ENCODE results near the gene VAC14.
"Not testable (repeated sequence)": the region's sequence is repeated elsewhere in the genome, so short reads cannot be mapped to it uniquely, and the experiment has no call there.

VAC14 gene

DNA sequence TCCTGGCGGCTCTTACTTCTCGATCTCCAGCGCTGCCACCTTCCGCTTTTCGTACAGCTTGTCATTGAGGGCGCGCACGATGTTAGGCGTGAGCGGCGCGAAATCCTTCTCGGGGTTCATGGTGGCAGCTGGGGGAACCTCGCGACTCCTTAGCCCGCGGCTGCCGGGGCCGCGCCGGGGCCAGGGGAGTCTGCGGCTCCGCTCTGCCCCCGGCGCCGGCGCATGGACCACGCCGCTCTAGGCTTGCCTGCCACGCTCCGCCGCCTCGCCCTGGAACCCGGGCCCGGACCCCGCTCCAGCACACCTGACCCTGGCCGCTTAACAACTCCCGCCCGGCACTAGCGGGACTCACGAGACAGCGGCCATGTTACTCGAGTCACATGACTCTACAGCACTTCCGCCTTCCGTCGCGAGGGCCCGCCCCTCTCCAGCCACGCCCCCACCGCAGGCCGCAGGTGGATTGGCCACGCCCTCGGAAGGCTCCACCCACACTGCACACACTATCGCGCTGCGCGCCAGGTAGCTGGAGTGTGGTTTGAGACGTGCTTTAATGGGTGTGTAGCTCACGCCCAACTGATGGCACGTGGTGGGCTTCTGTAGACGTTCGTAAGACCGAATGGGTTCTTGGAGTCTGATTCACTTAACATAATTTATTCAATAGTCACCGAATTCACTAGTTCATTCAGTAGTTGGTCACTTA is at the start of gene VAC14:
TSS of gene VAC14 (minus strand) at position 378 of the 700 bp plus-strand sequence. CDS start at position 120, 258 bp downstream.
- DNase-seq (ENCODE audit: low read depth), result peak; percentile 80

DNA sequence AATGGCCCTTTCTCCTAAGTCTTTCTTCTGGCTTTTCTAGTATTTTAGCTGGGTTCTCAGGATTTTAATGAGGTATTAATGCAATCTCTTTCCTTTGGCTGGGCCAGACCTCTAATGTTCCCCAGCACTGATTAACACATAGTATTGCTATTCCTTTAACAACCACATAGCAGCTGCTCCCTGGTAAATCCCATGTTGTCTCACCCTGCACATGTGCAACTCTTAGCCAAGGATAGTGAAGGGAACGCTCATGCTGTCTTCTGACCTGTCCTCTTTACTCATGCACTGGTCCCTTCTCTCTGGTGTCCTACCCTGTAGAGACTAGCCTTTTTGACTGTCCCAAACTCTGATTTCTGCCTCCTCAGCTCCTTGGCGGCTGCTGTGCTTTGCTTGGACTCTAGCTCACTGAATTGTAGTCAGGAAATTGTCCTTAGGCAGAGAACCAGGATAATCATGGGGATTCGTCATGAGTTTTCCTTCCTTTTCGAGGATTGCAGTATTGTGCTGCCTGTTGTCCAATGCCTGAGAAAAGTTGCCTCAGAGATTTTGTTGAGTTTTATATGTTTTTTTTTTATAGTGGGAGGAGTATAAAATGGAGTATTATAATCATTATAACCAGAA is 22.6 kb upstream of the VAC14 start:
- not testable (repeated sequence) for DNase-seq (ENCODE audit: low read depth)

DNA sequence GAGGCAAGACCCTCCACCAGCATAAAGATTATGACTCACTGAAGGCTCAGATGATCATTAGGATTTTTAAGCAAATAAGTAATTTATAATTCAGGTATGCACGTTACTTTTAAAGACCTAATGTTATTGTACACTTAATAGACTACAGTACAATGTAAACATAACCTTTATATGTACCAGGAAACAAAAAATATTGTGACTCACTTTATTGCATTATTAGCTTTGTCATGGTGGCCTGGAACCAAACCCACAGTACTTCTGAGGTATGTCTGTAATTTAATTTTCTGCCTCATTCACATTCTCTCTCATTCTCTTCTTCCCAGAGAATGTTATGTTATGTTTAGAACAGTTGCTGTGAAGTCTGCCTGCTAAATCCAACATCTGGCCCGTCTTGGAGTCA is 21.8 kb upstream of the VAC14 start:
- not testable (repeated sequence) for DNase-seq (ENCODE audit: low read depth)

DNA sequence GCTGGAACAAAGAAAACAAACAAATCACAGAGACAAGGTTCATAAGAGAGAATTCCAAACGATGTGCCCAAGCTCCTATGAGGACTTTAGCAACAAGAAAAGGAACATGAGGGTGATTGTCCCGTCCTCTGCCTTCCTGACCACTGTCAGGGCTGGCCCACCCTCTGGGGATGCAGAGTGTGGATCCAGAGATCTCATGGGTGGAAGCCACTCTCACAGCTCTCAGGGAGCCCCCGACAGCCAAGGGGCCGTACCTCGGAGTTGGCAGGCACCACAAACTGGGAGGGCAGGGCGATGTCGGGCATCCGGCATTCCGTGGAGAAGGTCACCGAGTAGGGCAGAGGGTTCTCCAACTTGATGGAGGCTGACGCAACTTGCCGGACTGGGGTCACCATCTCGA is 17.1 kb upstream of the VAC14 start:
- DNase-seq (ENCODE audit: low read depth), result not testable (repeated sequence)

DNA sequence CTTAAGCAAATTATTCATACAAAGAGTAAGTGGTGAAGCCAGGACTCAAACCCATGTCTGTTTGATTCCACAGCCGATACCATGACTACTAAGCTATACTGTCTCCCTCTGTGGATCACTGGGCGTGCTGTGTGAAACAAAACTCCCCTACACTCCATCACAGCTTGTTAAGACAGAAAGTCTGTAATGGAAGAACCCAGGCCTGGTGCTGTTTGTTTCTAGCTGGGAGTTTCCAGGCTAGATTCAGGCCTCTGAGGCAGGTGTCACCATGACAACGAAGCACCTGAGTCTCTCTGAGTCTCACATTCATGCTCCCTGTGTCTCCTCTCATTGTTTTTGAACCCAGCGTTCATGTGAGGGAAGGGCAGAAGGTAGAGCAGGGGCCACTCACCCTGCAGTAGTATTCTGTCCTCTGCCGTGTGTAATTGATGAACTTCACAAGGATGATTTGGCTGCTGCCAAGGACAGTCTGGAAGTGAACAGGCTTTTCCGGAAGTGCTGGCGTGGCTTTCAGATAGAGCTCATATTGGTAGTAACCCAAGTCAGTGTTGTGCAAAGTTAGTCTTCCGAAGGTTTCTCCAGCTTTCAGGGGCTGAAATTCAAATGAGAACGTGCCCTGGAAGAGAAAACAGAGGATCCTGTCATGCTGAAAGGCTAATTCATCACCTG is 8.6 kb upstream of the VAC14 start:
- DNase-seq (ENCODE audit: low read depth), result no peak

DNA sequence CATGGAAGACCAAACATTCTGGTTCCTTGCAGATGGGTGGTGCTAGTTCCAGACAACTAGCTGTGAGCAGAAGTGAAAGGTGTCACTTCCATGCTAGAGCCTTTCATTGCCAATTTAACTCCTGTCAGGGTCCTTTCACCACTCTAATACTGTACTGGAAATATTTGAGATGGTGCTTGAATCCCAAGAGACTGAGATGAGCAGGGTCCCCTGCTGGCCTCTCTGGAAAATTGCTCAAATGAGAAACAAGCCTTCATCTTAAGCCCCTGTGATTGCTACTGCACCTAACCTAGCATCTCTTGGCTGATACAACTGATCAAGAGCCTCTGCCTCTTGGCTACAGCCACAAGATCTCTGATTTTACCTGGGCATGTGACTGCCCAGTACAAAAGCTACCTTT is 7.4 kb upstream of the VAC14 start:
- no peak for DNase-seq (ENCODE audit: low read depth)

DNA sequence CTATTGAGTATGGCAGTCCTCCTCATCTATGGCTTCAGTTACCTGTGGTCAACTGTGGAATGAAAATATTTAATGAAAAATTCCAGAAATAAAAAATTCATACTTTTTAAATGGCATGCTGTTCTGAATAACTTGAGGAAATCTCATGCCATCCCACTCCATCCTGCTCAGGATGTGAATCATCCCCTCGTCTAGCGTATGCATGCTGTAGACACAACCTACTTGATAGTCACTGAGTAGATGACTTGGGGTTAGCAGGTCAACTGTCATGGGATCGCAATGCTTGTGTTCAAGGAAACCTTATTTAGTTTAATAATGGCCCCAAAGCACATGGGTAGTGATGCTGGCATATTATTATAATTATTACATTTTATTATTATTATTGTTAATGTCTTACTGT is 4.8 kb upstream of the VAC14 start:
- peak; percentile 75 for DNase-seq (ENCODE audit: low read depth)

DNA sequence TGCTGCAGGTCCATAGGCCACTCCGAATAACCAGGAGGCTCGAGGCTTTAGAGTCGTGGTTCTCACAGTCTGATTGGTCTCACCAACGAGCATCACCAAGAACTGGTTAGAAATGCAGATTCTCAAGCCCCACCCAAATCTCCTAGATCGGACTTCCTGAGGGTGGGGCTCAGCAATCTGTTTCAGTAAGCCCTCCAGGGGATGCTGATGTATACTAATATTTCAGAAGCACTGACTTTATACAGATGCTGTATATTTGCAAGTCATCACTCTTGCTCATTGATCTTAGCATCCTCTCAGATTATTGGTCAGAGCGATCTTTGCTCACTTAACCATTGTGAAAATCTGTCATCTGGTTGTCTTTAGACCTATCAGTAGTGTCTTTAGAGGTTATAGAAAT is 4.4 kb upstream of the VAC14 start:
- no peak for DNase-seq (ENCODE audit: low read depth)

DNA sequence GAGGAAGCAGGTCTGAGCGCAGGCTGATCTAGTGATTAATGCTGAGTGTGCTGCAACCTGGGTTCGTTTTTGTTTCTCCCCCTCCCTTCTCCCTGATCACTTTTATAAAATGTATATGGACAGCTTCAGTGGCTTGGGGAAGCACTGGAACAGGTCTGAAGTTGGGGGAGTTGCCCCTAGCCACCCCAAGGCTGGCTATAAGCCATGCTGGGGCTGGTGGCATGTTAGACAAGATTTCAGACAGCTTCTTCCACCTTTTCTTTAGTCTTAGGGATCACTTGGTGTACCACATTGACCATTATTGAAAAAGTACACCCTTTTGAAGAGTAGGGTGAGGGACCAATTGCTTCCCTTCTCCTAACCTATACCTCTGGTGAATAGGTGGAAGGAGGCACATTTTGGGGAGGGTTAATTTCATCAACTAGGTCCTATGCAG is 3.8 kb upstream of the VAC14 start:
- no peak for DNase-seq (ENCODE audit: low read depth)

DNA sequence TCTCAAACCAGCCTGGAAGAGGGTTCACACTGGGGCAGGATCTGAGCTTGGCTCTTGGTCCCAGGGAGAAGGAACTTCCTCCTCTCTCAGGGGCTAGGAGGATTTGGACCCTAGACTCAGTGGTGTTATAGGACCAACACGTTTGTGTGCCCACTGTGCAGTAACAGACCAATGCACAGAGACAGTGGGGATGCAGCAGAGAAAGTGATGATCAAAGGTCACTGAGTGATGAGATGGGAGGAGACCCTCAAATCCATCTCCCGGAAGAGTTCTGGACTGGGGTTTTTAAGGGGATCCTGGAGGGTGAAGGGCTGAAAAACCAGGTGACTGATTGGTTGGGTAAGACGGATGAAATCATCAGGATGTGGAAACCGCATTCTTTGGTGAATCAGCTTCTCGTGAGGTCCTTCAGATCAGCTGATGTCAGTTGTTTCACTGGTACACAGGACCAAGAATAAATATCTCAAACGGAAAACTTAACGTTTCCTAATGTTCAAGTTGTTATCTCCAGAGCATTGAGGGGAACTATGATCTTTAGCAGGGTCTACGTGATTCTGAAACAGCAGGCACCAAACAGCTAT is 3.3 kb upstream of the VAC14 start:
- DNase-seq (ENCODE audit: low read depth), result peak; percentile 99

DNA sequence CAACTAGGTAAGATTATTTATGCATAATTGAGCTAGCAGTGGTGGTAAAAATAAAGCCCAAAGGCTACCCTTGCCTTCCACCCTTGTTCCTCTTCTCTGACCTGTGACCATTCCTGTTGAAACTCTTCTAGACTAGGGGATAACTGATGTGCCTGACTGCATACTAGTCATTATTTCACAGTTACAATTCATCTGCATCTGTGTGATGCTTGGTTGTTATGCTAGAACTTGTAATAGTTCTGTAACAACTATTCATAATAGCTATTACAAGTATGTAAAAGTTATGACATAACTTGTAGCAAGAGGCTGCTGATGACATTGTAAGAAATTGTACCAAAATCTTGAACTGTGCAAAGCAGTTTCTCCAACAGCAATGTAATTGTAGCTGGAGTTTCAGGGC is 2.4 kb upstream of the VAC14 start:
- DNase-seq (ENCODE audit: low read depth), result peak; percentile 31

DNA sequence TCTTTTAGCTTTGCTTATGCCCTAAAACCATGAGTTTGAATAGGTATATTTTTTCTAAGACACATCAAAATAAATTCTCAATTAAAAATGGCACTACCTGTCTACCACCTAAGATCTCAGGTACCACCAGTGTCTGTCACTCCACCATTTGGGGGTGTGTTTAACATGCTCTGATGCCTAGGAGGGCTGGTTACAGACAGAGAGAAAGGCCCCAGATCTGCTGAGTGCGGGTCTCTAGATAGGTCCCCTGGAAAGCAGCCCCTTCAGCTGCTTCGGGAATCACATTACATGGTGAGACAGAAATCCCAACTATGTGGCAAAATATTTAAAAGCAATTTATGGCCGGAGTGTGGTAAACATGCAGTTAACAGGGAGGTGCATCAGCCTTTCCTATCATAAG is 653 bp upstream of the VAC14 start:
- no peak for DNase-seq (ENCODE audit: low read depth)

DNA sequence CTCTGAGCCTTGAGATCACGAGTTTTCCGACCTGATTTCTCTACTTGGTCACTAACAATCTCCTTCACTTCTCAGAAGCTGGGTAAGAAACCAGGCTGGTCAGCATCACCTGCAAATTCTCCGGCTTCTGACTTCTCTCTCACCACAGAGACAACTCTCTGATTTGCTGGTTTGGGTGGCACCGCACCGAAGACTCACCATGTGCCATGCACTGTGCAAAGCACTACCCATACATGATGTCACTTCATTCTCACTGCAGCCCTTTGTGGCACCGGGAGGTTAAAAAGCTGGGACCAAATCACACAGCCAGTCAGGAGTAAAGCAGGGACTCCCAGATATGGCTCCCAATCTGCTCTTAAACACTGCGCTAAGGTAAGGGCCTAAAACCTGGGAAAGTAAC is 647 bp downstream of the VAC14 start:
- DNase-seq (ENCODE audit: low read depth), result no peak

DNA sequence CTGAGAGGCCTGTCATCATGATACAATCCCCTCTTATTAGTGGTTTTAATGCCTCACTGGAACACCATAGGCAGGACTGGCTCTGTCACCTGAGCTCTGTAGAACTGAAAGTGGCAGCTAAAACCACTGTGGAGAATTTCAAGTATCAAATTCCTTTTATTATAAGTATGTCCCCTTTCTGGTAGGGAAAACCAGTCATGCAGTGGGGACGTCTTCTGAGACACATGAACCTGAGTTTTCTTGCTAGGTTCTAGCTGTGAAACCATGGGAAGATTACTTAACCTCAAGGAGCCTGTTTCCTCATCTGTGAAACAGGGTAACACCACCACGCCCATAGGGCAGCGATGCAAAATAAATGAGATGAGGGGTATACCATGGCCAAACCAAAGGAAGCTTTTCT is 4.7 kb downstream of the VAC14 start:
- no peak for DNase-seq (ENCODE audit: low read depth)

DNA sequence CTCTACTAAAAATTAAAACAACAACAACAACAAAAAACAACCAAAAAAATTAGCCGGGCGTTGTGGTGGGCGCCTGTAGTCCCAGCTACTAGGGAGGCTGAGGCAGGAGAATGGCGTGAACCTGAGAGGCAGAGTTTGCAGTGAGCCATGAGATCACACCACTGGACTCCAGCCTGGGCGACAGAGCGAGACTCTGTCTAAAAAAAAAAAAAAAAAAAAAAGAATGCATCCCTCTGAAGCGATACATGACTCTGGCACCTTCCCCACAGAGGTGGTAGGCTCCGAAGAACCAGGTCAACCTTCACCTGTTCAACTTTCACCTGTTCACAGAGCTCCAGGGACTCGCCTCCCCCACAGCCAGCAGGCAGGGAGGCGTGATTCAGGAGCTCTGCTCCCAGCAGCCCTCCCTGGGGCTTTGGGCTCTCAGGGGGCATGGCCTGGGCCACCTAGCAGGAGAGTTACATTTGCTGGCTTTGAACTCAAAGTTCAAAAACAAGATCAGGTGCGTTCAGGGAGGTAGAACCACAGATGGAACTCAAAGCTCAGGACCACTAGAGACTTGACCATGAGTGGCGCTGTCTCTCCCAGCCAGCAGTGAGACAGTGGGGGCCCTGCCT is 5.6 kb downstream of the VAC14 start:
- no peak for DNase-seq (ENCODE audit: low read depth)

DNA sequence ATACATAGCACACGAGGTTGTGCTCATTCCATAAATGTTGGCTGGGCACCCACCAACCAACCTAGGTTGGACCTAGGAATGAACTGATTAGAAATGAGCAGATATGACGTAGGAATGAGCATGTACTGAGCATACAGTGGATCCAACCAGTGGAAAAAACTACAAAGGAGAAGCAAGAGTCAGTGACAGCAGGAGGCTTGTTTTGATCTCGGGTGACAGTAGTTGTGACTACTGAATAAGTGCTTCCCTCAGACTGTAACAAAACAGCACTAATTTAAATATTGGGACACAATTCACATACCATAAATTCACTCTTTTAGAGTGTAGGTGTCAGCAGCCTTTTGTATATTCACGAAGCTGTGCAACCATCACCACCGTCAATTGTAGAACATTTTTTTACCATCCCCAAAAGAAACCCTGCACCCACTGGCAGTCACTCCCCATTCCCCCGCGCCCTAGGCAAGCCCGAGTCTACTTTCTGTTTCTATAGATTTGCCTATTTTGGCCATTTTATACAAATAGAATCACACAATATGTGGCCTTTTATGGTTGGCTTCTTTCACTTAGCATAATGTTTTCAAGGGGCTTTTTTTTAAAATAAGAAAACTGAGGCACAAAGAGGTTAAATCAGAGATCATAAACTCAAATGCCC is 7.0 kb downstream of the VAC14 start:
- no peak for DNase-seq (ENCODE audit: low read depth)

DNA sequence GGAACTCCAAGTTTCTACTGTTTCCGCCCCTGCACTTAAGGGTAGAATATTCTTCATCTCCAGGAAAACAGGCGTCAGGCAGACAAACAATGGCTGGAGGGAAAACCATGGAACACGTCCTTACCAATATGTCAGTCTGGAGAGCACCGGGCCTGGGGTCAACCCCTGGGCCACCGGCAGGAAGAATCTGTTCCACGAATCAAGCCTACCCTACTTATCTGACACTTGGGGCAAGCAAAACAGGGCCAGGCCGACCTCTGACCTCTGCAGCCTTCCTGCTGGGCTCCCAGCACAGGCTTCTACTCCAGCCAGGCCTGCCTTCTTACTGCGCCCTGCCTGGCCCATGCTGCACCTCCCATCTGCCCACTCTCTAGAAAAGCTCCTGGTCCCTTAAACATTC is 10.1 kb downstream of the VAC14 start:
- DNase-seq (ENCODE audit: low read depth), result no peak

DNA sequence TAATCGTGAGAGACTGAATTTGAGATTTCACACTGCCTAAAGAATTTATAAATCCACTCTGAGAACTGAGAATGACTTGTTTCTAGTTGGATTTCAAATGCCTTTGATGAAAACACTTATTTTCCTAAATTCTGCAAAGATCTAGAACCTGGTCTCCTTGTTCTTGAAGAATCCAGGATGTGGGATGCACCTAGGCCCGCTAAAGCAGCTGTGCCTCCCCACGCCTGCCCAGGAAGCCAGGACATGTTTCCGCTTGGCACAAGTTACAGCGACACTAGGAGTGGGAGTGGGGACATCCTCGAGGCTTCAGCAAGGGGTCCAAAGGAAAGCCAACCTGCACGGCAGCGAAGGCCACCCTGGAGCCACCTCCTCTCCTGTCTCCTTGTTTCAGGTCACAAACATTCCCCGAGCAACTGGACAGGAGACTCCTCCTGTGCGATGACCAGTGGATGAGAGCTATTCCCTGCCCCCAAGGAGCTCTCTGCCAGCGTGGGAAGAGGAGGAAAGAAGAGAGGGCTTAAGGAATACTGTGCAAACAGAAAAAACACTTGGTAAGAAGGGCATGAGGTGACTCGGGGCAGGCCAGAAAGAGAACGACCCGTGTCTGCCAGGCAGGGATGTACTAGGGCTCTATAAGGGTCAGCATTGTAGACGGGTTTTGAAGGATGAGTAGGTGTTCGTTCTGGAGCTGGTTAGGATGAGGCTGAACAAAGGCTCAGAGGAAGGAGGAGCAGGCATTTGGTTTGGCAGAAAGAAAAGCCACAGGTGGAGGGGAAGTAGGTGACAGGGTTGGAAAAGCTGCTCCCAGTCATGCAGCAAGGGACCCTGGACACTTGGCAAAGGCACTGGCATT is 11.1 kb downstream of the VAC14 start:
- no peak for DNase-seq (ENCODE audit: low read depth)

DNA sequence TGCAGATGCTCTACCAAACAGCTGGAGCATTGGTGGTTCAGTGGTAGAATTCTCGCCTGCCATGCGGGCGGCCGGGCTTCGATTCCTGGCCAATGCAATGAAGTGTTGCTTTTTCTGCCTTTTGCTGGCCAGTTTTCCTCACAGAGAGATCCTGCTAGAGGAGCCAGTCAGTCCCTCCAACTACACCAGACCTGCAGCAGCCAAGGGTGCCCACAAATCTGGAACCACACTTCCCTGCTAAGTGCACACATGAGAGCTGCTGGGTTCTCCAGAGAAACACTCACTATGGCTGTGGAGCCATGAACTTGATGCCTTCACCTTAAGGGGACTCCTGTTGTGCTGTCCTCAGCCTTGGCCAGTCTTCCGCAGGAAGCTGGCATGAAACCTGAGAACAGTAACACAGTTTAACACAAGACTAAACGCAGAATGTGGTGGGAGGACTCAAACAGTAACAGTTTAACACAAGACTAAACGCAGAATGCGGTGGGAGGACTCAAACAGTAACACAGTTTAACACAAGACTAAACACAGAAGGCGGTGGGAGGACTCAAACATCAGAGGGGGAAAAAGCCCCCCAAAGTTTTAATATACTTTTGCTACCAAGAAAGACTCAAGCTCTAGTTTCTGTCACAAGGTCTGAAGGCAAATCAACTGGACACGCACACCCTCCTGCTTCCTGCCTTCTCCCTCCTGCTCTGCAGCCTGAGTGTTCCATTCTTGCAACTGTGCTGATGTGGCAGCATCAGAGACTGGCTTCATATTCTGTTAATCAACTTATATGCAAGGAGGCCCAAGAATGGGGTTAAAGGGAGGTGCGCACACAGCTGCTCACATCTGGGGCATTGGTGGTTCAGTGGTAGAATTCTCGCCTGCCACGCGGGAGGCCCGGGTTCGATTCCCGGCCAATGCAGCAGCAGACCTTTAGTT is 12.0 kb downstream of the VAC14 start:
- DNase-seq (ENCODE audit: low read depth), result peak; percentile 34
